Measurements from ENCODE around the gene PLEKHA6.

GRCh38 chr1:204272505-204272904 is 87.2 kb downstream of the PLEKHA6 start:
- TF ChIP-seq, protein P1, sequence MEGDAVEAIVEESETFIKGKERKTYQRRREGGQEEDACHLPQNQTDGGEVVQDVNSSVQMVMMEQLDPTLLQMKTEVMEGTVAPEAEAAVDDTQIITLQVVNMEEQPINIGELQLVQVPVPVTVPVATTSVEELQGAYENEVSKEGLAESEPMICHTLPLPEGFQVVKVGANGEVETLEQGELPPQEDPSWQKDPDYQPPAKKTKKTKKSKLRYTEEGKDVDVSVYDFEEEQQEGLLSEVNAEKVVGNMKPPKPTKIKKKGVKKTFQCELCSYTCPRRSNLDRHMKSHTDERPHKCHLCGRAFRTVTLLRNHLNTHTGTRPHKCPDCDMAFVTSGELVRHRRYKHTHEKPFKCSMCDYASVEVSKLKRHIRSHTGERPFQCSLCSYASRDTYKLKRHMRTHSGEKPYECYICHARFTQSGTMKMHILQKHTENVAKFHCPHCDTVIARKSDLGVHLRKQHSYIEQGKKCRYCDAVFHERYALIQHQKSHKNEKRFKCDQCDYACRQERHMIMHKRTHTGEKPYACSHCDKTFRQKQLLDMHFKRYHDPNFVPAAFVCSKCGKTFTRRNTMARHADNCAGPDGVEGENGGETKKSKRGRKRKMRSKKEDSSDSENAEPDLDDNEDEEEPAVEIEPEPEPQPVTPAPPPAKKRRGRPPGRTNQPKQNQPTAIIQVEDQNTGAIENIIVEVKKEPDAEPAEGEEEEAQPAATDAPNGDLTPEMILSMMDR (IDR thresholded peaks at IDR 0.05; ENCODE audit: low read depth, low read length, poor library complexity, severe bottlenecking) = no peak
- TF ChIP-seq EZH2phosphoT487 (IDR thresholded peaks at IDR 0.05; ENCODE audit: borderline replicate concordance, low read length) = no peak

Measured in DOHH2 (cell line).